GM12875 (cell line): ENCODE measurements around the gene HES1.

Experiments used
- H3K4me3 ChIP-seq: one replicate; pipeline ENCODE4 v1.5.1; 2011; ENCODE audit warnings: low read depth, low read length, control low read depth
- TF ChIP-seq, protein P1 (sequence below): IDR thresholded peaks from 2 replicates; pipeline ENCODE4 v1.5.1; 2011; ENCODE audit warnings: low read depth, mild to moderate bottlenecking, control low read depth, inconsistent platforms, low read length, moderate library complexity, borderline replicate concordance; ENCODE audit not compliant: insufficient read depth

The HES1 gene

GRCh38 chr3:194112120-194113106, 23.5 kb upstream of the HES1 start:
- no peak overlapping the region for H3K4me3 ChIP-seq
- TF ChIP-seq, protein P1, sequence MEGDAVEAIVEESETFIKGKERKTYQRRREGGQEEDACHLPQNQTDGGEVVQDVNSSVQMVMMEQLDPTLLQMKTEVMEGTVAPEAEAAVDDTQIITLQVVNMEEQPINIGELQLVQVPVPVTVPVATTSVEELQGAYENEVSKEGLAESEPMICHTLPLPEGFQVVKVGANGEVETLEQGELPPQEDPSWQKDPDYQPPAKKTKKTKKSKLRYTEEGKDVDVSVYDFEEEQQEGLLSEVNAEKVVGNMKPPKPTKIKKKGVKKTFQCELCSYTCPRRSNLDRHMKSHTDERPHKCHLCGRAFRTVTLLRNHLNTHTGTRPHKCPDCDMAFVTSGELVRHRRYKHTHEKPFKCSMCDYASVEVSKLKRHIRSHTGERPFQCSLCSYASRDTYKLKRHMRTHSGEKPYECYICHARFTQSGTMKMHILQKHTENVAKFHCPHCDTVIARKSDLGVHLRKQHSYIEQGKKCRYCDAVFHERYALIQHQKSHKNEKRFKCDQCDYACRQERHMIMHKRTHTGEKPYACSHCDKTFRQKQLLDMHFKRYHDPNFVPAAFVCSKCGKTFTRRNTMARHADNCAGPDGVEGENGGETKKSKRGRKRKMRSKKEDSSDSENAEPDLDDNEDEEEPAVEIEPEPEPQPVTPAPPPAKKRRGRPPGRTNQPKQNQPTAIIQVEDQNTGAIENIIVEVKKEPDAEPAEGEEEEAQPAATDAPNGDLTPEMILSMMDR, result no peak

DNA sequence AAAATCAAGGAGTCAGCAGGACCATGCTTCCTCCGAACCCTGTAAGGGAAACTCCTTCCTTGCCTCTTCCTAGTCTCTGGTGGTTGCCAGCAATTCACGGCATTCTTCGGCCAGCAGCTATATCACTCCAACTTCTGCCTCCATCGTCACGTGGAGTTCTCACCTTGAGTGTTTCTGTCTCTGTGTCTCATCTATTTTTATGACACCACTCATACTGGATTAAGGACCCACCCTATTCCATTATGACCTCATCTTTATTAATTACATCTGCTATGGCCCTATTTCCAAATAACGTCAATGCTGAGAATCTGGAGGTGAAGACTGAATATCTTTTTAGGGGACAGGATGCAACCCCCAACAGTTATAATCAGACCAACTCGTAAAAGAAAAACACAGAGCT, 21.8 kb upstream of the HES1 start:
- TF ChIP-seq, protein P1, result no peak
- H3K4me3 ChIP-seq, result no peak overlapping the region

- no peak overlapping the region for H3K4me3 ChIP-seq
- TF ChIP-seq, protein P1, result no peak
Observed at GRCh38 chr3:194117104-194117845, 18.7 kb upstream of the HES1 start.

GRCh38 chr3:194118920-194119319, 17.0 kb upstream of the HES1 start:
- TF ChIP-seq, protein P1, result no peak
- no peak overlapping the region for H3K4me3 ChIP-seq

DNA sequence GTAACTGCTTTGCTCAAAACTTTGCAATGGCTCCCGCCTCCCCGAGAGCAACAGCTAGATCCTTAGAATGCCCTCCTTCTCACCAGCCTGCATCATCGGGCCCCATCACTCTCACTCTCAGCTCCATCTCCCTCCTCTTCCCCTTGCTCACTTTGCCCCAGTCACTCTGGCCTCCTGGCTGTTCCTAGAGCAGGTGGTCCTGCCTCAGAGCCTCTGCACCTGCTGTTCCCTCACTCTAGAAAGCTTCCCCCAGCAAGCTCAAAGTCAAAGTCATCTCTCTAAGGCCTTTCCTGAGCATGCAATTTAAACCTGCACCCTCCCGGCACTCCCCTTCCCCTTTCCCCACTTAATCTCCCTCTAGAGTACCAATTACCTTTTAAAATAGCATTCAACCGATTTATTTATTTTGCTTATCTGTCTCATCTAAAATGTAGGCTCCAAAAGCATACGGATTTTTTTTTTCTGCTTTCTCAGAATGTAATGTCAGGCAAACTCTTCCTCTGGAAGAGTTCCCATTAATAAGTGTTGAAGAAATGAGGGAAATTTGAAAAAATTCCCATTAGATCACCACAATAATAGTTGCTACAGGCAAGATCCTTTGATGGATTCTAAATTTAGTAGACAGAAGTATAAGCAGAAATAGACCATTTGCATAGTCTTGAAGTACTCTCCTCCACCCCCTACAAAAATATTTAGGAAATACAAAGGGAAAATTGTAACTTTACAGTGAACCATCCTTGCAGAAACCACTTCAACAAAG, 15.9 kb upstream of the HES1 start:
- TF ChIP-seq, protein P1, result no peak
- no peak overlapping the region for H3K4me3 ChIP-seq

- TF ChIP-seq, protein P1, result no peak
- H3K4me3 ChIP-seq, result no peak overlapping the region
Observed at GRCh38 chr3:194120789-194121770, 14.9 kb upstream of the HES1 start.
